Subcutaneous adipose tissue (tissue), 4 donors: Measurements from ENCODE around the gene PEX1. TPM values are rescaled to one million over a fixed set of nuclear protein-coding genes. Genes with fewer than 3 reads are reported as not detected.

ENCODE experiments used
- total RNA-seq, 4 donors: library from RNA; depleted of rRNA; stranded (reverse); fragments of >200 nt; gene quantifications; one replicate each; pipeline ENCODE4 v1.1.0, GENCODE V29; 2016
- TF ChIP-seq, protein P1 (sequence below): fragments of 450-650 bp; IDR thresholded peaks from one replicate; pipeline ENCODE4 v1.5.1; 2016; ENCODE audit warnings: low read depth, mild to moderate bottlenecking, control low read depth, antibody characterized with exemption, moderate library complexity

Gene PEX1
- total RNA-seq, 4 donors from 2014 or later, result 17.8 to 27.9 (median 21.9) TPM

DNA sequence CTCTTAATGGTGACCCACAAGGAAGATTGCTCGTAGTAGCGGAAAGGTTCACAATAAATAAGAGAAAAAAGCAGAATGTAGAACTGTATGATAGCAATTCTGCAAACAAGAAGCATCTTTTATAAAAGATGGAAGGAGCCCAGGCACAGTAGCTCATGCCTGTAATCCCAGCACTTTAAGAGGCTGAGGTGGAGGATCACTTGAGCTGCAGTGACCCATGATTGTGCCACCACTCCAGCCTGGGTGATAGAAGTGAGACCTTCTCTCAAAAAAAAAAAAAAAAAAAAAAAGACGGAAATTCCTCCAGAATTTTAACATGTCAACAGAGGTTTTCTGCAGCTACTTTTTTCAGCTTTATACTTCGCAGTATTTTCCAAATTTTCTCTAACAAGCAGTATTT, 67.8 kb downstream of the PEX1 start:
- TF ChIP-seq, protein P1, sequence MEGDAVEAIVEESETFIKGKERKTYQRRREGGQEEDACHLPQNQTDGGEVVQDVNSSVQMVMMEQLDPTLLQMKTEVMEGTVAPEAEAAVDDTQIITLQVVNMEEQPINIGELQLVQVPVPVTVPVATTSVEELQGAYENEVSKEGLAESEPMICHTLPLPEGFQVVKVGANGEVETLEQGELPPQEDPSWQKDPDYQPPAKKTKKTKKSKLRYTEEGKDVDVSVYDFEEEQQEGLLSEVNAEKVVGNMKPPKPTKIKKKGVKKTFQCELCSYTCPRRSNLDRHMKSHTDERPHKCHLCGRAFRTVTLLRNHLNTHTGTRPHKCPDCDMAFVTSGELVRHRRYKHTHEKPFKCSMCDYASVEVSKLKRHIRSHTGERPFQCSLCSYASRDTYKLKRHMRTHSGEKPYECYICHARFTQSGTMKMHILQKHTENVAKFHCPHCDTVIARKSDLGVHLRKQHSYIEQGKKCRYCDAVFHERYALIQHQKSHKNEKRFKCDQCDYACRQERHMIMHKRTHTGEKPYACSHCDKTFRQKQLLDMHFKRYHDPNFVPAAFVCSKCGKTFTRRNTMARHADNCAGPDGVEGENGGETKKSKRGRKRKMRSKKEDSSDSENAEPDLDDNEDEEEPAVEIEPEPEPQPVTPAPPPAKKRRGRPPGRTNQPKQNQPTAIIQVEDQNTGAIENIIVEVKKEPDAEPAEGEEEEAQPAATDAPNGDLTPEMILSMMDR, result no peak

DNA sequence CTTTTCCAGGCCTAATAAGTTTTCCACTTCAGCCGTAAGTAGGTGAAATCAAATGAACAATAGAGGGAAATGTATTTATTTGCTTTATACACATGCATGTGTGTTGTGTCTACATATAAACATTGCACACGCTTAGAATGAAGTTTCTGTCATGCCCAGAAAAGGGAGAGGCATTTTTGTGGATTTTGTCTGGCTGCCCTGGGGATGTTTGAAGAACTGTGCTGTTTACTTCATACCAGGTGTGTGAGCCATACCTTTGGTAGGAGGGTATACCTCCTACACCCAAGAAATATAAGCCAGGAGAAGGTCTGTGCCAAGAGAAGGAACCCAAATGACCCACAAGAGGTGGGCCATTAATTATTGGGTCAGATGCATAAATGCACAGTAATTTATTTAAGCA, 68.2 kb downstream of the PEX1 start:
- TF ChIP-seq, protein P1, result no peak

DNA sequence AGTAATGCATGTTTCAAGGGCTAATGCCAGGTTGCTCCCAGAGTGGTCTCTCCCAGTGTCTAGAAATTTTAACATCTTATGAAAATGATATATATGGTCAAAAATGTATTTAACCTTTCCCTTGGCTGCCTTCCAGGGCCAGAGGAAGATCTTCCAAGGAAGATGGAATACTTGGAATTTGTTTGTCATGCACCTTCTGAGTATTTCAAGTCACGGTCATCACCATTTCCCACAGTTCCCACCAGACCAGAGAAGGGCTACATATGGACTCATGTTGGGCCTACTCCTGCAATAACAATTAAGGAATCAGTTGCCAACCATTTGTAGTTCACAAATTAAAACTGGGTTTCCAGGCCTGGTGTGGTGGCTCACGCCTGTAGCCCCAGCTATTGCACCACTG, 72.1 kb downstream of the PEX1 start:
- TF ChIP-seq, protein P1, result no peak

DNA sequence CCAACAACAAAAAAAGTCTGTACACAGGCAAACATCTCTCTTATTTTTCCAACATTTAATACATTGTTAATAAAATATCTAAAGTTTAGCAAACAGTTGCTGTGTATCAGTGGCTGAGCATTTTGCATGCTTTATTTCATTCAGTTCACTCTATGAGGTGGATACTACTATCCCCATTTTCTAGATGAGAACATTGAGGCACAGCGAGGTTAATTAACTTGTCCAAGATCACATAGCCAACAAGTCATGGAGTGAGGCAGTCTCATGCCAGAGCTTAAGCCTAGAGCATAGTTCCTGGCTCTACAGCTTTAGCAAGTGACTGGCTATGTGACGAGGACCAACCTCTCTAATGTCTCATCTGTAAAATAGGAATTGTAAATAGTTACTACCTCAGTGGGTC, 76.7 kb downstream of the PEX1 start:
- TF ChIP-seq, protein P1, result no peak

DNA sequence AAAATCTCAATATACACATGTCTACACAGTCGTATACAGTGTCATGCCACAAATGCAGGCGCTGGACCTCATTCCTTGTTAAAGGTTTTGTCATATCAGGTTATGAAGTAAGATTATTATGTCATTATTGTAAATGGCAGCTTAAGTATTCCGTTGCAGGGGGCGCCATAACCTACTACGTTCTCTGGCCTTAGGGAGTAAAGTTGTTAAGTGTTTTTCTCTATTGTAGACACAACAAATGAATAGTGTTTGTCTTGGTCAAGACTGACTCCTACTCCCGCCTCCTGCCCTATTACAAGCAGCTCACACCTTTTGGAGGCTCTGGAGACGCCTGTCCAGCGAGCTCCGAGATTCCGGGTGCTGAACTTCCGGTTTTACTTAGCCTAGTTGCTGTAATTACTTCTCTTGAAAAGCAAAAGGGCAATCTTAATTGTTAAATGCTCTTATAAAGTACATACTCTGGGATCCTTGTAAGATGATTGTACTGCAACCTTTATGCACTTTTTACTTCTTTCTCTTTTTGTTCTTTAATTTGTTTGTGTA, 80.0 kb downstream of the PEX1 start:
- TF ChIP-seq, protein P1, result no peak

DNA sequence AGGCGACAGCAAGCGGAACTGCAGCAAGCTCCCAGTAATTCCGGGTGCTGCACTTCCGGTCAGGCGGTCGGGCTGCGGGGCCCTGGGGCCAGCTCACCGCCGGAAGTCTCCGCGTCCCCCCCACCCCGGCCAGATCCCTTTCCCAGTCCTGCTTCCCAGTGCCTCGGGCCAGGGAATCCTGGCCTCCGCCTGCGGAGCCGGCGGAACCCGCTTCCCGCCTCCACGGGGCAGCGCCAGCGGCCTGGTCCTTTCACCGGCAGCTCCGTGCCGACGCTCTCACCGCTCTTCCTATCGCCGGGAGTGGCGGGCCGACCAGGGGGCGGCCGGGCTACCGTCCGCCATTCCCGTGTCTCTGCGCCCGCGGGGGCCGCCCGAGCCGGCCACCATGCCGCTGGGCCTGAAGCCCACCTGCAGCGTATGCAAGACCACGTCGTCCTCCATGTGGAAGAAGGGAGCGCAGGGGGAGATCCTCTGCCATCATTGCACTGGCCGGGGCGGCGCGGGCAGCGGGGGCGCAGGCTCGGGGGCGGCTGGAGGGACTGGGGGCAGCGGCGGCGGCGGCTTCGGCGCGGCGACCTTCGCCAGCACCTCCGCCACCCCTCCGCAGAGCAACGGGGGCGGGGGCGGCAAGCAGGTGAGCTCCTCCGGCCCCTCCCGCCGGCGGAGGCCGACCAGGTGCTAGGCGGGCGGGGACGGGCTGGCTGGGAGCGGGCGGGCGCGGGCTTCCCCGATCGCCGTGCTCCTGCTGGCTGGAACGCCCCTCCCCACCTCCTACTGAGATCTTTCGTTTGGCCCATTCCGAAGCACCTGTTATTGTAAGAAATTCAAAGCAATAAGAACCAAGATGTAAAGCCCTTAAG, 80.7 kb downstream of the PEX1 start, which contains the start of gene GATAD1:
Gene GATAD1, plus strand, starts transcription at position 138 of the 860 bp plus-strand sequence. Its CDS starts 248 bp downstream, at position 386.
- TF ChIP-seq, protein P1, result no peak

DNA sequence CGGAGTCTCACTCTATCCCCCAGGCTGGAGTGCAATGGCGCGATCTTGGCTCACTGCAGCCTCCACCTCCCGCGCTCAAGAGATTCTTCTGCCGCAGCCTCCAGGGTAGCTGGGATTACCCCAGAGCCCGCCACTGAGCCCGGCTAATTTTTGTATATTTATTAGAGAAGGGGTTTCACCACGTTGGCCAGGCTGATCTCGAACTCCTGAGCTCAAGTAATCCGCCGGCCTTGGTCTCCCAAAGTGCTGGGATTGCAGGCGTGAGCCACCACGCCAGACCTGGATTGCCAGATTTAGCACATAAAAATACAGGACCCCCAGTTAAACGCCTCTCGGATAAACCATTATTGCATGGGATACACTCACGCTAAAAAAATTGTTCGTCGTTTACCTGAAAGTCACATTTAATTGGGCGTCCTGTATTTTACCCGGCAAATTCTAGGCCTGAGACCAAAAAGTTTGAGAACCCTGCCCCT, 81.4 kb downstream of the PEX1 start:
- TF ChIP-seq, protein P1, result no peak
